ENCODE results near the gene BCAP31.

DNA sequence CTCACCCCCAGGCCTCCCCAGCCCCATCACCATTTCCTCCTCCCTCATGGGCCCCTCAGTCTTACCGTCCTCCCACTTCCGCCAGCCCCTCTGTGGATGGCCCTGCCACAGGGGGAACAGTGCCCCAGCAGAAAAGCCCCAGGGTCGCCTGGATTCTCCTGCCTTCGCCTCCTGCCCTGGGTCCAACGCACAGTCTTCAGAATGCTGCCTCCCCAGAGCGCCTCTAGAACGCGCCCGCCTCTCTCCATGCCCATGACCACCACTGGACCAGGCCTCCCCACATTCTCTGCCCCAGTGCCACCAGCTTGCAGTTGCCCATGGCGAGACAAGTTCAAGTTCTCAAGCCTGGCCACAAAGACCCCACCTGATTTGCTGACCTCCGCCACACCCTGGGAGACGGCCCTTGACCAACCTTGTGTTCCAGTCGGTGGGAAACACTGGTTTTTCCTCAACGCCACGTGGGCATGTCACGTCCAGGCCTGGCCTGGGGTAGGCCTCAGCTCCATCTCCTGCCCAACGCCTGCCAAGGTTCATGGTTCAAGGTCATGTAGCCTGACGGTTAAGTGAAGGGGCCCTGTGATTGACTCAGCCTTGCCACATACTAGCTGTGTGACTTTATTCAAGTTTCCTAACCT is 39.2 kb upstream of the BCAP31 start:
- TF ChIP-seq, protein P1, sequence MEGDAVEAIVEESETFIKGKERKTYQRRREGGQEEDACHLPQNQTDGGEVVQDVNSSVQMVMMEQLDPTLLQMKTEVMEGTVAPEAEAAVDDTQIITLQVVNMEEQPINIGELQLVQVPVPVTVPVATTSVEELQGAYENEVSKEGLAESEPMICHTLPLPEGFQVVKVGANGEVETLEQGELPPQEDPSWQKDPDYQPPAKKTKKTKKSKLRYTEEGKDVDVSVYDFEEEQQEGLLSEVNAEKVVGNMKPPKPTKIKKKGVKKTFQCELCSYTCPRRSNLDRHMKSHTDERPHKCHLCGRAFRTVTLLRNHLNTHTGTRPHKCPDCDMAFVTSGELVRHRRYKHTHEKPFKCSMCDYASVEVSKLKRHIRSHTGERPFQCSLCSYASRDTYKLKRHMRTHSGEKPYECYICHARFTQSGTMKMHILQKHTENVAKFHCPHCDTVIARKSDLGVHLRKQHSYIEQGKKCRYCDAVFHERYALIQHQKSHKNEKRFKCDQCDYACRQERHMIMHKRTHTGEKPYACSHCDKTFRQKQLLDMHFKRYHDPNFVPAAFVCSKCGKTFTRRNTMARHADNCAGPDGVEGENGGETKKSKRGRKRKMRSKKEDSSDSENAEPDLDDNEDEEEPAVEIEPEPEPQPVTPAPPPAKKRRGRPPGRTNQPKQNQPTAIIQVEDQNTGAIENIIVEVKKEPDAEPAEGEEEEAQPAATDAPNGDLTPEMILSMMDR (IDR thresholded peaks at IDR 0.05; ENCODE audit: insufficient read depth, low read length), result no peak
- TF ChIP-seq POLR2AphosphoS5 (IDR thresholded peaks at IDR 0.05; ENCODE audit: low read depth), result no peak
- TF ChIP-seq, protein P2, sequence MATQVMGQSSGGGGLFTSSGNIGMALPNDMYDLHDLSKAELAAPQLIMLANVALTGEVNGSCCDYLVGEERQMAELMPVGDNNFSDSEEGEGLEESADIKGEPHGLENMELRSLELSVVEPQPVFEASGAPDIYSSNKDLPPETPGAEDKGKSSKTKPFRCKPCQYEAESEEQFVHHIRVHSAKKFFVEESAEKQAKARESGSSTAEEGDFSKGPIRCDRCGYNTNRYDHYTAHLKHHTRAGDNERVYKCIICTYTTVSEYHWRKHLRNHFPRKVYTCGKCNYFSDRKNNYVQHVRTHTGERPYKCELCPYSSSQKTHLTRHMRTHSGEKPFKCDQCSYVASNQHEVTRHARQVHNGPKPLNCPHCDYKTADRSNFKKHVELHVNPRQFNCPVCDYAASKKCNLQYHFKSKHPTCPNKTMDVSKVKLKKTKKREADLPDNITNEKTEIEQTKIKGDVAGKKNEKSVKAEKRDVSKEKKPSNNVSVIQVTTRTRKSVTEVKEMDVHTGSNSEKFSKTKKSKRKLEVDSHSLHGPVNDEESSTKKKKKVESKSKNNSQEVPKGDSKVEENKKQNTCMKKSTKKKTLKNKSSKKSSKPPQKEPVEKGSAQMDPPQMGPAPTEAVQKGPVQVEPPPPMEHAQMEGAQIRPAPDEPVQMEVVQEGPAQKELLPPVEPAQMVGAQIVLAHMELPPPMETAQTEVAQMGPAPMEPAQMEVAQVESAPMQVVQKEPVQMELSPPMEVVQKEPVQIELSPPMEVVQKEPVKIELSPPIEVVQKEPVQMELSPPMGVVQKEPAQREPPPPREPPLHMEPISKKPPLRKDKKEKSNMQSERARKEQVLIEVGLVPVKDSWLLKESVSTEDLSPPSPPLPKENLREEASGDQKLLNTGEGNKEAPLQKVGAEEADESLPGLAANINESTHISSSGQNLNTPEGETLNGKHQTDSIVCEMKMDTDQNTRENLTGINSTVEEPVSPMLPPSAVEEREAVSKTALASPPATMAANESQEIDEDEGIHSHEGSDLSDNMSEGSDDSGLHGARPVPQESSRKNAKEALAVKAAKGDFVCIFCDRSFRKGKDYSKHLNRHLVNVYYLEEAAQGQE (IDR thresholded peaks at IDR 0.05; ENCODE audit: insufficient replicate concordance, low read depth), result no peak

Data from HL-60 (cell line).